Mesangial cell (primary cell): ENCODE measurements around the gene MYOZ3. TPM values are rescaled to one million over a fixed set of nuclear protein-coding genes. Genes with fewer than 3 reads are reported as not detected.

ENCODE experiments used
- total RNA-seq: library from RNA; depleted of rRNA; stranded (reverse); fragments of >200 nt; gene quantifications from 2 replicates; pipeline ENCODE4 v1.2.3, GENCODE V29; 2015

The MYOZ3 gene, protein sequence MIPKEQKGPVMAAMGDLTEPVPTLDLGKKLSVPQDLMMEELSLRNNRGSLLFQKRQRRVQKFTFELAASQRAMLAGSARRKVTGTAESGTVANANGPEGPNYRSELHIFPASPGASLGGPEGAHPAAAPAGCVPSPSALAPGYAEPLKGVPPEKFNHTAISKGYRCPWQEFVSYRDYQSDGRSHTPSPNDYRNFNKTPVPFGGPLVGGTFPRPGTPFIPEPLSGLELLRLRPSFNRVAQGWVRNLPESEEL
- total RNA-seq, result 1.5 and 2.4 TPM in 2 replicates

DNA sequence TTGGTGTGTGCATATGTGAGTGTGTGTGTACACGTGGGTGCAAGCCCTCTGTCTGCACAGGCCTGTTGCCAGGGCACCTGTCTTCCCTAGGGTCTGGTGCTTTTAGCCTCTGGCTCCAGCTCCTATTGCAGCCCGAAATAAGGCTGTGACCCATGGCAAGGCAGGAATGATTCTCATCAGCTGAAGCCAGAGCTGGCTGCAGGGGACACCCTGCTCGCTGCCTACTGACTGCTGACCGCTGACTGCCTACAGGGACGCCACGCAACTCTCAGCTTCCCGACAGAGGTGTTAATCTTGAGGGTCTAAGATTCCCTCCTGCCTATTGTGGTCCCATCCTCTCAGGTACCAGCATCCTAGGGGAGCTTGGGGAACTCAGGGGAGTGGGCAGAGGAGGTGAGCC, at the start of gene MYOZ3:
TSS of gene MYOZ3 (plus strand) at position 166 of the 400 bp plus-strand sequence. CDS start 1,691 bp downstream, outside the sequence.

GRCh38 chr5:150640311-150641005, 20.6 kb upstream of the MYOZ3 start, which contains the start of gene SYNPO:
SYNPO (plus strand) TSS chr5:150640660; CDS start chr5:150648276, 7,616 bp downstream.

GRCh38 chr5:150700594-150701377, 39.7 kb downstream of the MYOZ3 start, which contains the start of gene RBM22:
RBM22 (minus strand) TSS chr5:150701062; CDS start chr5:150700985, 77 bp downstream.

Other genes with a start within 250 kb of the MYOZ3 start
- gene CD74, start 248.3 kb upstream of the MYOZ3 start, total RNA-seq, result 41.6 and 107 TPM in 2 replicates
- 1,725 and 2,035 TPM in 2 replicates for gene RPS14, start 211.5 kb upstream of the MYOZ3 start, total RNA-seq
- 103 and 157 TPM in 2 replicates for gene NDST1, start 153.1 kb upstream of the MYOZ3 start, total RNA-seq
- 4.1 and 11.0 TPM in 2 replicates for gene SYNPO, start 20.6 kb upstream of the MYOZ3 start, total RNA-seq
- gene RBM22, start 39.8 kb downstream of the MYOZ3 start, total RNA-seq, result 22.8 and 25.1 TPM in 2 replicates
- 27.1 and 35.6 TPM in 2 replicates for gene DCTN4, start 97.8 kb downstream of the MYOZ3 start, total RNA-seq
- 18.9 and 33.1 TPM in 2 replicates for gene SMIM3, start 117.5 kb downstream of the MYOZ3 start, total RNA-seq
- not detected in 2 replicates for gene IRGM, start 185.3 kb downstream of the MYOZ3 start, total RNA-seq
- 3.7 and 4.1 TPM in 2 replicates for gene ZNF300, start 243.7 kb downstream of the MYOZ3 start, total RNA-seq